ENCODE data around the gene DNMT3A. TPM values are rescaled to one million over a fixed set of nuclear protein-coding genes. Genes with fewer than 3 reads are reported as not detected.

DNMT3A gene
- total RNA-seq, 2 donors from 2014 or later, result 17.7 to 24.3 TPM

- H3K4me1 ChIP-seq (ENCODE audit: control insufficient read depth in 1 of 2, low read depth in 2 of 2), result peaks cover 36 to 54% of the 10 kb centered on the region in 2 donors
- H3K27me3 ChIP-seq (replicated peaks; ENCODE audit: insufficient read depth), result no peaks in the 10 kb centered on the region
- no peaks in the 10 kb centered on the region for H3K9me3 ChIP-seq
- no peak for ATAC-seq (ENCODE audit: insufficient number of reproducible peaks, low FRiP score, low read depth)
- H3K4me3 ChIP-seq, result no peak overlapping the region
- H3K27ac ChIP-seq, result peak overlapping the region in 1 of 2 donors; percentile 14
- no peak for TF ChIP-seq CTCF (IDR thresholded peaks at IDR 0.05)
- no peak for DNase-seq (ENCODE audit: low spot score)
- H3K36me3 ChIP-seq, result peaks cover 4% of the 10 kb centered on the region
Measured at GRCh38 chr2:25313711-25314513, 27.8 kb downstream of the DNMT3A start.

- DNase-seq (ENCODE audit: low spot score), result no peak
- peak overlapping the region in 1 of 2 donors; percentile 22 for H3K27ac ChIP-seq
- no peaks in the 10 kb centered on the region for H3K27me3 ChIP-seq (replicated peaks; ENCODE audit: insufficient read depth)
- no peak for ATAC-seq (ENCODE audit: insufficient number of reproducible peaks, low FRiP score, low read depth)
- peaks cover 36 to 51% of the 10 kb centered on the region in 2 donors for H3K4me1 ChIP-seq (ENCODE audit: control insufficient read depth in 1 of 2, low read depth in 2 of 2)
- no peak for TF ChIP-seq CTCF (IDR thresholded peaks at IDR 0.05)
- H3K4me3 ChIP-seq, result no peak overlapping the region
- no peaks in the 10 kb centered on the region for H3K9me3 ChIP-seq
- H3K36me3 ChIP-seq, result peaks cover 4% of the 10 kb centered on the region
Measured at GRCh38 chr2:25312958-25313710, 28.6 kb downstream of the DNMT3A start.

- Histone ChIP-seq H3K36me3 (peaks cover 4% of the 10 kb centered on the region), H3K27me3 (replicated peaks; ENCODE audit: insufficient read depth) (no peaks in the 10 kb centered on the region), H3K27ac (peak overlapping the region in 1 of 2 donors; percentile 22), H3K9me3 (no peaks in the 10 kb centered on the region), H3K4me1 (ENCODE audit: control insufficient read depth in 1 of 2, low read depth in 2 of 2) (peaks cover 30 to 50% of the 10 kb centered on the region in 2 donors), H3K4me3 (no peak overlapping the region)
- TF ChIP-seq CTCF (IDR thresholded peaks at IDR 0.05), result no peak
- DNase-seq (ENCODE audit: low spot score), result no peak
- no peak for ATAC-seq (ENCODE audit: insufficient number of reproducible peaks, low FRiP score, low read depth)
Measured at GRCh38 chr2:25311865-25312575, 29.7 kb downstream of the DNMT3A start.

GRCh38 chr2:25310965-25311864, 30.5 kb downstream of the DNMT3A start:
- peaks cover 37 to 58% of the 10 kb centered on the region in 2 donors for H3K4me1 ChIP-seq (ENCODE audit: control insufficient read depth in 1 of 2, low read depth in 2 of 2)
- peaks cover 4% of the 10 kb centered on the region for H3K36me3 ChIP-seq
- TF ChIP-seq CTCF (IDR thresholded peaks at IDR 0.05), result no peak
- H3K27me3 ChIP-seq (replicated peaks; ENCODE audit: insufficient read depth), result no peaks in the 10 kb centered on the region
- H3K27ac ChIP-seq, result peak overlapping the region in 1 of 2 donors; percentile 22
- ATAC-seq (ENCODE audit: insufficient number of reproducible peaks, low FRiP score, low read depth) (no peak), DNase-seq (ENCODE audit: low spot score) (no peak)
- no peak overlapping the region for H3K4me3 ChIP-seq
- H3K9me3 ChIP-seq, result no peaks in the 10 kb centered on the region

Data from thoracic aorta (tissue), 2 donors.